H1 (cell line): Measurements from ENCODE around the gene FHIP2A. TPM values are rescaled to one million over a fixed set of nuclear protein-coding genes. Genes with fewer than 3 reads are reported as not detected.

ENCODE experiments used
- CTCF ChIA-PET: fragments of 300-600 bp; sonication (Branson Sonifier 250); formaldehyde crosslinking; loops from one replicate; lab custom pipeline; 2021; ENCODE audit not compliant: partially characterized antibody; lab: Charles Lee
- POLR2A ChIA-PET: fragments of 300-600 bp; sonication (Branson Sonifier 250); formaldehyde crosslinking; loops from one replicate; lab custom pipeline; 2021; ENCODE audit warnings: inconsistent platforms; ENCODE audit not compliant: partially characterized antibody; lab: Charles Lee
- DNase-seq, 2 experiments: peaks; one replicate each; pipeline versions ENCODE4 v3.0.0 to v3.0.0-alpha.2; 2010 to 2022; ENCODE audit warnings: low spot score in 2 of 2, low read depth in 1 of 2, mixed read lengths in 1 of 2
- FAIRE-seq: peaks from 2 replicates; lab custom pipeline; 2011; peaks lifted over from hg19 to GRCh38; lab: Jason Lieb, UNC
- H2AFZ ChIP-seq: 2 replicates; pipeline ENCODE4 v1.8.1; 2012; ENCODE audit warnings: low read length, inconsistent platforms
- H2AK5ac ChIP-seq: 2 replicates; pipeline ENCODE4 v1.6.1; 2013; ENCODE audit warnings: low read depth, low read length
- H2BK120ac ChIP-seq: replicated peaks from 2 replicates; pipeline ENCODE3; 2013; ENCODE audit warnings: low read depth, low read length, inconsistent platforms
- H2BK12ac ChIP-seq: 2 replicates; pipeline ENCODE4 v1.6.1; 2013; ENCODE audit warnings: low read depth, low read length
- H2BK15ac ChIP-seq: 2 replicates; pipeline ENCODE4 v1.6.1; 2013; ENCODE audit warnings: low read length
- H2BK20ac ChIP-seq: 2 replicates; pipeline ENCODE4 v1.6.1; 2013; ENCODE audit warnings: low read length
- H2BK5ac ChIP-seq: 2 replicates; pipeline ENCODE4 v1.6.1; 2013; ENCODE audit warnings: low read depth, low read length
- H3K14ac ChIP-seq: 2 replicates; pipeline ENCODE4 v1.6.1; 2013; ENCODE audit warnings: inconsistent platforms; ENCODE audit not compliant: insufficient read length
- H3K18ac ChIP-seq: 2 replicates; pipeline ENCODE4 v1.6.1; 2013; ENCODE audit warnings: low read length; ENCODE audit errors: extremely low read depth
- H3K23ac ChIP-seq: 2 replicates; pipeline ENCODE4 v1.6.1; 2013; ENCODE audit warnings: inconsistent platforms; ENCODE audit not compliant: insufficient read length
- H3K23me2 ChIP-seq: 2 replicates; pipeline ENCODE4 v1.6.1; 2013; ENCODE audit warnings: low read depth, low read length
- H3K27ac ChIP-seq: 2 replicates; pipeline ENCODE4 v1.6.1; 2011; ENCODE audit warnings: low read depth, low read length, inconsistent platforms
- H3K27me3 ChIP-seq, 4 experiments: replicated peaks in 1 of 4; 1 replicate in 1 of 4; 2 replicates in 3 of 4; pipeline versions ENCODE4 v1.6.1 to v1.8.1; 2011 to 2013; ENCODE audit warnings: low read length in 3 of 4, mild to moderate bottlenecking in 3 of 4, inconsistent platforms in 2 of 4, mixed read lengths in 2 of 4, moderate library complexity in 1 of 4; ENCODE audit not compliant: control insufficient read depth in 3 of 4, insufficient read depth in 3 of 4; ENCODE audit errors: extremely low read depth in 1 of 4
- H3K36me3 ChIP-seq, 4 experiments: 2 replicates each; pipeline versions ENCODE4 v1.6.1 to v1.8.1; 2011 to 2013; ENCODE audit warnings: mild to moderate bottlenecking in 4 of 4, low read length in 3 of 4, moderate library complexity in 2 of 4, control low read depth in 1 of 4, inconsistent platforms in 1 of 4; ENCODE audit not compliant: insufficient read depth in 4 of 4, control insufficient read depth in 2 of 4
- H3K4ac ChIP-seq: replicated peaks from 2 replicates; pipeline ENCODE3; 2013; ENCODE audit warnings: low read length, low read depth, mixed read lengths, inconsistent platforms; ENCODE audit not compliant: insufficient read length
- H3K4me1 ChIP-seq, 4 experiments: replicated peaks in 1 of 4; 1 replicate in 1 of 4; 2 replicates in 3 of 4; pipeline versions ENCODE4 v1.6.1 to v1.8.1; 2011 to 2013; ENCODE audit warnings: low read length in 3 of 4, inconsistent platforms in 2 of 4, mixed read lengths in 1 of 4; ENCODE audit not compliant: insufficient read depth in 4 of 4, control insufficient read depth in 3 of 4
- H3K4me2 ChIP-seq, 2 experiments: 2 replicates each; pipeline versions ENCODE4 v1.6.1 to v1.8.1; 2011 to 2013; ENCODE audit warnings: low read depth in 2 of 2, low read length in 2 of 2, control low read depth in 1 of 2, inconsistent platforms in 1 of 2, mild to moderate bottlenecking in 1 of 2; ENCODE audit not compliant: insufficient read depth in 1 of 2
- H3K4me3 ChIP-seq, 4 experiments: fragments of 200-600, 300-600 bp in 1 of 4; sonication (generic), shearing (Covaris generic), sonication (Bioruptor Twin) in 1 of 4; 2 replicates each; pipeline versions ENCODE4 v1.5.1 to v1.8.1; 2011 to 2016; ENCODE audit warnings: low read length in 4 of 4, low read depth in 3 of 4, control low read depth in 2 of 4, inconsistent platforms in 2 of 4, mild to moderate bottlenecking in 2 of 4, mixed read lengths in 1 of 4, moderate library complexity in 1 of 4; ENCODE audit not compliant: insufficient read depth in 2 of 4; ENCODE audit errors: extremely low read depth in 1 of 4
- H3K56ac ChIP-seq: replicated peaks from 2 replicates; pipeline ENCODE3; 2013; ENCODE audit warnings: low read depth, mild to moderate bottlenecking, mixed read lengths, low read length, inconsistent platforms; ENCODE audit not compliant: insufficient read length
- H3K79me1 ChIP-seq: 2 replicates; pipeline ENCODE4 v1.6.1; 2013; ENCODE audit warnings: low read depth, low read length, control low read depth
- H3K79me2 ChIP-seq, 2 experiments: 2 replicates each; pipeline versions ENCODE4 v1.6.1 to v1.8.1; 2012 to 2013; ENCODE audit warnings: low read length in 2 of 2, mild to moderate bottlenecking in 2 of 2, inconsistent platforms in 1 of 2; ENCODE audit not compliant: insufficient read depth in 2 of 2, control insufficient read depth in 1 of 2
- H3K9ac ChIP-seq, 4 experiments: replicated peaks in 1 of 4; 1 replicate in 1 of 4; 2 replicates in 3 of 4; pipeline versions ENCODE4 v1.6.1 to v1.8.1; 2011 to 2013; ENCODE audit warnings: low read depth in 3 of 4, low read length in 3 of 4, control low read depth in 2 of 4, mild to moderate bottlenecking in 2 of 4, moderate library complexity in 2 of 4, inconsistent platforms in 1 of 4; ENCODE audit errors: extremely low read depth in 1 of 4
- H3K9me3 ChIP-seq, 2 experiments: 2 replicates each; pipeline versions ENCODE4 v1.6.1 to v1.8.1; 2012 to 2013; ENCODE audit warnings: mild to moderate bottlenecking in 2 of 2, moderate library complexity in 2 of 2, control low read depth in 1 of 2, inconsistent platforms in 1 of 2, low read depth in 1 of 2, low read length in 1 of 2, mixed read lengths in 1 of 2; ENCODE audit not compliant: insufficient read depth in 2 of 2
- H4K20me1 ChIP-seq, 2 experiments: replicated peaks in 1 of 2; 2 replicates each; pipeline versions ENCODE3 to v1.8.1; 2011 to 2013; ENCODE audit warnings: inconsistent platforms in 2 of 2, low read length in 2 of 2, mild to moderate bottlenecking in 1 of 2; ENCODE audit not compliant: insufficient read depth in 2 of 2, control insufficient read depth in 1 of 2
- H4K5ac ChIP-seq: 2 replicates; pipeline ENCODE4 v1.6.1; 2013; ENCODE audit warnings: low read length, low read depth, mixed read lengths, inconsistent platforms; ENCODE audit not compliant: insufficient read length
- H4K8ac ChIP-seq: 2 replicates; pipeline ENCODE4 v1.8.0; 2013; ENCODE audit warnings: mild to moderate bottlenecking, moderate library complexity, low read length, inconsistent platforms; ENCODE audit not compliant: insufficient read depth; ENCODE audit errors: extremely low read depth
- H4K91ac ChIP-seq: replicated peaks from 2 replicates; pipeline ENCODE3; 2013; ENCODE audit warnings: low read length, mixed read lengths, inconsistent platforms; ENCODE audit not compliant: insufficient read length
- CHD1 ChIP-seq: IDR thresholded peaks from 2 replicates; pipeline ENCODE4 v1.6.1; 2012; ENCODE audit warnings: low read depth, low read length, improper control_type of control experiment
- CREB1 ChIP-seq: IDR thresholded peaks from 2 replicates; pipeline ENCODE4 v1.6.1; 2012; ENCODE audit warnings: inconsistent platforms
- EGR1 ChIP-seq: IDR thresholded peaks from 2 replicates; pipeline ENCODE4 v1.6.1; 2011; ENCODE audit warnings: low read depth, low read length, borderline replicate concordance
- EP300 ChIP-seq, 2 experiments: IDR thresholded peaks; 1 replicate in 1 of 2; 2 replicates in 1 of 2; pipeline ENCODE4 v1.6.1; 2011 to 2012; ENCODE audit warnings: low read depth in 2 of 2, low read length in 2 of 2, mild to moderate bottlenecking in 2 of 2, borderline replicate concordance in 1 of 2, inconsistent platforms in 1 of 2, moderate library complexity in 1 of 2
- EZH2 ChIP-seq: fragments of 200-600 bp; sonication (generic); IDR thresholded peaks from 2 replicates; pipeline ENCODE4 v1.7.1; 2012; ENCODE audit warnings: low read depth, mild to moderate bottlenecking, moderate library complexity, low read length, inconsistent platforms; ENCODE audit not compliant: severe bottlenecking
- FOSL1 ChIP-seq: IDR thresholded peaks from 2 replicates; pipeline ENCODE4 v1.6.1; 2011; ENCODE audit warnings: mild to moderate bottlenecking, low read depth, low read length, moderate library complexity; ENCODE audit not compliant: insufficient read depth
- GTF2F1 ChIP-seq: IDR thresholded peaks from 2 replicates; pipeline ENCODE4 v1.6.1; 2012; ENCODE audit warnings: low read depth, low read length, improper control_type of control experiment, borderline replicate concordance
- HDAC6 ChIP-seq: IDR thresholded peaks from one replicate; pipeline ENCODE4 v1.7.1; 2012; ENCODE audit warnings: low read depth, mild to moderate bottlenecking, inconsistent platforms, low read length, moderate library complexity
- KDM5A ChIP-seq: fragments of 200-600 bp; IDR thresholded peaks from 2 replicates; pipeline ENCODE4 v1.7.1; 2012; ENCODE audit warnings: mild to moderate bottlenecking, low read length, inconsistent platforms, mixed read lengths
- MAX ChIP-seq: IDR thresholded peaks from 2 replicates; pipeline ENCODE4 v1.6.1; 2012; ENCODE audit warnings: inconsistent platforms
- NANOG ChIP-seq: IDR thresholded peaks from 2 replicates; pipeline ENCODE4 v1.6.1; 2011; ENCODE audit warnings: low read length, low read depth, mild to moderate bottlenecking, inconsistent platforms; ENCODE audit not compliant: insufficient read depth, poor library complexity, severe bottlenecking
- NRF1 ChIP-seq: IDR thresholded peaks from 2 replicates; pipeline ENCODE4 v1.6.1; 2011; ENCODE audit warnings: mild to moderate bottlenecking, low read depth, low read length, improper control_type of control experiment
- PHF8 ChIP-seq: fragments of 200-600 bp; sonication (generic); conservative IDR thresholded peaks from 2 replicates; pipeline ENCODE4 v1.7.1; 2012; ENCODE audit warnings: low read depth, mild to moderate bottlenecking, inconsistent platforms, low read length, moderate library complexity
- SP2 ChIP-seq: IDR thresholded peaks from 2 replicates; pipeline ENCODE4 v1.6.1; 2012; ENCODE audit warnings: mild to moderate bottlenecking, low read length, inconsistent platforms
- TCF12 ChIP-seq: IDR thresholded peaks from 2 replicates; pipeline ENCODE4 v1.6.1; 2011; ENCODE audit warnings: low read depth, mild to moderate bottlenecking, low read length
- WGBS, 2 experiments: shearing (Covaris generic) in 1 of 2; methylation state at CpG; one replicate each; pipeline versions ENCODE4 v1.1.6 to v1.1.7; 2013 to 2015; ENCODE audit warnings: low lambda C conversion rate in 2 of 2, mixed read lengths in 2 of 2, inconsistent platforms in 1 of 2, low coverage in 1 of 2, missing lambda C conversion rate in 1 of 2; ENCODE audit not compliant: insufficient replicate concordance in 2 of 2, insufficient coverage in 1 of 2, insufficient read length in 1 of 2; ENCODE audit errors: extremely low coverage in 1 of 2, missing lambda C conversion rate in 1 of 2; 5-methylcytosine and 5-hydroxymethylcytosine counted together
- polyA plus RNA-seq, 7 experiments: library from polyadenylated mRNA; depleted of rRNA in 3 of 7; stranded (reverse) in 5 of 7; unstranded in 2 of 7; fragments of >200 nt in 5 of 7; fragments of 200-250 nt in 2 of 7; gene quantifications; 1 replicate in 5 of 7; 2 replicates in 1 of 7; 4 replicates in 1 of 7; pipeline versions ENCODE4 v1.2.1 to v1.2.3, GENCODE V29; 2011 to 2013; ENCODE audit warnings: missing spikeins in 2 of 7, mixed read lengths in 2 of 7
- total RNA-seq: library from RNA; stranded (reverse); fragmentation: NEBNext Ultra II Directional; extraction: Animal tissue kit (Norgen Biotek cat#: 25700); gene quantifications from 2 replicates; pipeline ENCODE4 v1.2.1, GENCODE V29; 2021

Gene FHIP2A
- total and polyA plus RNA-seq, 2 of the 8 experiments (the other 6 are each of a cell fraction or from before 2014, with no cell fraction given), result 4.5 to 15.0 TPM

DNA sequence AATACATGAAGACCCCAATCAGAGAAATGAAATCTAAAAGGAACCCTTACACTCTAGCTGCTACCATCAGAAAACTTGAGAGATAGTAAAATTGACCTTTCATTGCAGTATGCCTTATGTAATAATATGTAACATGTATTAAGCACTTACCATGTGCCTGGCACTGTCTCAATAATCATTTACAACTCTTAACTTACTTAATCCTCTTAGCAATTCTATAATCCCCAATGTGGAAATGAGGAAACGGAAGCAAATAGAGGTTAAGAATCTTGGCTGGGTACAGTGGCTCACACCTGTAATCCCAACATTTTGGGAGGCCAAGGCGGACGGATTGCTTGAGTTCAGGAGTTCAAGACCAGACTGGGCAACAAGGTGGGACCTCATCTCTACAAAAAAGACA is 29.8 kb upstream of the FHIP2A start:
- Histone ChIP-seq H2BK15ac (no peak overlapping the region), H2AK5ac (no peak overlapping the region), H3K4me3 (no peak overlapping the region), H3K79me2 (no peaks in the 10 kb centered on the region), H3K36me3 (no peaks in the 10 kb centered on the region), H2AFZ (no peak overlapping the region), H3K18ac (no peak overlapping the region), H4K20me1 (no peaks in the 10 kb centered on the region), H2BK20ac (no peak overlapping the region), H2BK120ac (no peak overlapping the region), H3K27me3 (no peaks in the 10 kb centered on the region), H3K9ac (no peak overlapping the region), H3K14ac (no peak overlapping the region), H3K4me1 (no peaks in the 10 kb centered on the region), H3K4ac (no peak overlapping the region), H3K23me2 (no peaks in the 10 kb centered on the region; the same call in 1 of the 2 replicates), H3K79me1 (no peaks in the 10 kb centered on the region), H4K91ac (no peak overlapping the region), H3K23ac (no peak overlapping the region), H3K4me2 (no peak overlapping the region), H2BK12ac (no peak overlapping the region), H2BK5ac (no peak overlapping the region), H3K9me3 (no peaks in the 10 kb centered on the region), H3K56ac (no peak overlapping the region), H4K5ac (no peak overlapping the region), H3K27ac (no peak overlapping the region), H4K8ac (no peak overlapping the region)
- CTCF ChIA-PET, result interaction anchor here (1.6 kb wide), 1 partner anchor 11 kb away, joined by 6 read pairs; no protein-coding TSS in a partner anchor
- no peak for FAIRE-seq
- POLR2A ChIA-PET, result no interaction called here
- 90% methylated on average over 3 of the region's 3 CpGs; no CpG with 5 or more reads in 1 of the 2 experiments for WGBS, 2 experiments
- DNase-seq, result no peak
- TF ChIP-seq EGR1, result no peak
- TF ChIP-seq CHD1, result no peak
- TF ChIP-seq HDAC6, result no peak
- TF ChIP-seq GTF2F1, result no peak
- TF ChIP-seq SP2, result no peak
- no peak for TF ChIP-seq PHF8
- TF ChIP-seq FOSL1, result no peak
- TF ChIP-seq NRF1, result no peak
- TF ChIP-seq TCF12, result no peak
- no peak for TF ChIP-seq NANOG
- TF ChIP-seq MAX, result no peak
- TF ChIP-seq EP300 (IDR thresholded peaks at IDR 0.05; ENCODE audit: borderline replicate concordance in 1 of 2, low read depth in 2 of 2, low read length in 2 of 2), result no peak
- TF ChIP-seq CREB1, result no peak
- no peak for TF ChIP-seq EZH2
- TF ChIP-seq KDM5A, result no peak
